GM18498 (cell line): ENCODE results near the gene JUND.
A peak's percentile ranks its signal among the peaks of the same experiment; 100 is the strongest.

Experiments used
- ATAC-seq: cut with Tn5 transposase; IDR thresholded peaks from one replicate; pipeline ENCODE4 v1.9.1; 2021; ENCODE audit warnings: mild to moderate bottlenecking, moderate library complexity; ENCODE audit not compliant: unreplicated experiment

JUND gene

GRCh38 chr19:18308948-18309325, 27.5 kb upstream of the JUND start:
- no peak for ATAC-seq

- no peak for ATAC-seq
Measured at GRCh38 chr19:18308051-18308947, 26.9 kb upstream of the JUND start.

GRCh38 chr19:18307271-18307681, 25.9 kb upstream of the JUND start:
- no peak for ATAC-seq

GRCh38 chr19:18306888-18307260, 25.5 kb upstream of the JUND start:
- ATAC-seq, result no peak

- no peak for ATAC-seq
Measured at GRCh38 chr19:18306209-18306887, 24.9 kb upstream of the JUND start.

GRCh38 chr19:18304458-18305310, 23.3 kb upstream of the JUND start:
- peak; percentile 41 for ATAC-seq

GRCh38 chr19:18304208-18304457, 22.7 kb upstream of the JUND start:
- ATAC-seq, result no peak

GRCh38 chr19:18301718-18302111, 20.3 kb upstream of the JUND start:
- ATAC-seq, result no peak

- ATAC-seq, result no peak
Measured at GRCh38 chr19:18300930-18301717, 19.7 kb upstream of the JUND start.

- ATAC-seq, result no peak
Measured at GRCh38 chr19:18299654-18300053, 18.2 kb upstream of the JUND start.

- no peak for ATAC-seq
Measured at GRCh38 chr19:18298601-18299000, 17.2 kb upstream of the JUND start.

- ATAC-seq, result no peak
Measured at GRCh38 chr19:18297308-18297707, 15.9 kb upstream of the JUND start.

- ATAC-seq, result no peak
Measured at GRCh38 chr19:18295034-18295451, 13.6 kb upstream of the JUND start.

GRCh38 chr19:18294467-18294864, 13.0 kb upstream of the JUND start:
- ATAC-seq, result no peak

GRCh38 chr19:18293642-18294466, 12.4 kb upstream of the JUND start:
- ATAC-seq, result no peak

GRCh38 chr19:18292810-18293641, 11.6 kb upstream of the JUND start:
- ATAC-seq, result no peak

- no peak for ATAC-seq
Measured at GRCh38 chr19:18292462-18292809, 11.0 kb upstream of the JUND start.

GRCh38 chr19:18291590-18292461, 10.4 kb upstream of the JUND start:
- peak; percentile 57 for ATAC-seq
